Stomach (tissue), 9 donors: ENCODE results near the gene SENP1. TPM values are rescaled to one million over a fixed set of nuclear protein-coding genes. Genes with fewer than 3 reads are reported as not detected.

Experiments
- DNase-seq, 2 donors: peaks; one replicate each; pipeline versions ENCODE4 v3.0.0 to v3.0.0-alpha.2; 2013 to 2019
- H3K27ac ChIP-seq, 5 donors: fragments of 200-600 bp in 4 of 5; sonication (generic) in 4 of 5; one replicate each; pipeline ENCODE4 v1.5.1; 2013 to 2019; ENCODE audit warnings: mild to moderate bottlenecking in 1 of 5, moderate library complexity in 1 of 5
- H3K27me3 ChIP-seq, 3 donors: fragments of 200-600 bp; sonication (generic); one replicate each; pipeline ENCODE4 v1.5.1; 2017 to 2019; ENCODE audit warnings: mixed run types in 1 of 3
- H3K36me3 ChIP-seq, 4 donors: fragments of 200-600 bp; sonication (generic); 1 replicate in 3 of 4; 2 replicates in 1 of 4; pipeline ENCODE4 v1.5.1; 2016 to 2019
- H3K4me1 ChIP-seq, 4 donors: fragments of 200-600 bp; sonication (generic); one replicate each; pipeline ENCODE4 v1.5.1; 2016 to 2019
- H3K4me3 ChIP-seq, 4 donors: fragments of 200-600 bp; sonication (generic) in 3 of 4; one replicate each; pipeline ENCODE4 v1.5.1; 2016 to 2019; ENCODE audit warnings: mild to moderate bottlenecking in 1 of 4
- H3K9me3 ChIP-seq, 4 donors: fragments of 200-600 bp; sonication (generic); one replicate each; pipeline ENCODE4 v1.5.1; 2016 to 2019
- EP300 ChIP-seq: sonication (generic); formaldehyde crosslinking; IDR thresholded peaks from one replicate; pipeline ENCODE4 v1.6.1; 2017; ENCODE audit warnings: antibody characterized with exemption
- POLR2A ChIP-seq, 4 donors: fragments of 450-650 bp; IDR thresholded peaks; one replicate each; pipeline ENCODE4 v1.6.1; 2016; ENCODE audit warnings: antibody characterized with exemption in 4 of 4, control low read depth in 2 of 4, mild to moderate bottlenecking in 1 of 4, moderate library complexity in 1 of 4
- POLR2AphosphoS5 ChIP-seq, 3 donors: sonication (generic); formaldehyde crosslinking; IDR thresholded peaks; one replicate each; pipeline ENCODE4 v1.6.1; 2016; ENCODE audit warnings: antibody characterized with exemption in 3 of 3
- WGBS, 5 donors: extraction: QIAGEN DNeasy Blood & Tissue Kit in 3 of 5; methylation state at CpG; one replicate each; pipeline versions ENCODE4 v1.1.5 to v1.1.7; 2013 to 2018; 5-methylcytosine and 5-hydroxymethylcytosine counted together
- intact Hi-C: fragments of 100-400 bp; cut with DNase I; formaldehyde crosslinking; loops from one replicate; pipeline ENCODE4 v1.15.1; 2023; ENCODE audit warnings: low total_unique reads
- polyA plus RNA-seq, 3 donors: library from polyadenylated mRNA; stranded (reverse); fragments of 200-250 nt; gene quantifications; one replicate each; pipeline ENCODE4 v1.2.3, GENCODE V29; 2013
- total RNA-seq, 5 donors: library from RNA; depleted of rRNA; stranded (reverse); fragments of >200 nt; gene quantifications; one replicate each; pipeline versions ENCODE4 v1.1.0 to v1.2.3, GENCODE V29; 2014 to 2016
- TF ChIP-seq, protein P1 (sequence below), 7 experiments: fragments of 450-650 bp in 4 of 7; fragments of 200-600 bp in 3 of 7; sonication (generic) in 3 of 7; IDR thresholded peaks; one replicate each; pipeline ENCODE4 v1.5.1; 2016 to 2019; ENCODE audit warnings: antibody characterized with exemption in 7 of 7, control low read depth in 2 of 7, mild to moderate bottlenecking in 1 of 7
- donor health status: healthy with polysubstance abuse.
- donor health status: Bipolar disorder and iron deficiency.
- donor health status: healthy.

SENP1 gene
- total and polyA plus RNA-seq, 8 donors, result 2.9 to 27.5 (median 10.6) TPM

GRCh38 chr12:48105321-48105866 is 485 bp downstream of the SENP1 start:
- intact Hi-C loops, result loop anchor here (10.0 kb wide), 1 partner anchor 59 kb away; no protein-coding TSS in a partner anchor
- TF ChIP-seq POLR2AphosphoS5 (IDR thresholded peaks at IDR 0.05) (no peak), POLR2A (IDR thresholded peaks at IDR 0.05) (no peak)
- H3K36me3 ChIP-seq, result peaks cover 0 to 8% (median 1%) of the 10 kb centered on the region in 4 donors
- WGBS, 5 donors, result 0 to 1% (median 0%) methylated on average over 19 to 30 of the region's 30 CpGs
- no peaks in the 10 kb centered on the region for H3K27me3 ChIP-seq
- DNase-seq, result no peak
- H3K4me1 ChIP-seq, result peaks cover 17 to 41% (median 22%) of the 10 kb centered on the region in 4 donors
- H3K9me3 ChIP-seq, result no peaks in the 10 kb centered on the region
- peak overlapping the region; percentile 75 to 99 (median 91) for H3K4me3 ChIP-seq
- peak overlapping the region; percentile 81 to 93 (median 91) for H3K27ac ChIP-seq

GRCh38 chr12:48104531-48104930 is 1.3 kb downstream of the SENP1 start:
- H3K27me3 ChIP-seq, result no peaks in the 10 kb centered on the region
- no peak for TF ChIP-seq POLR2A (IDR thresholded peaks at IDR 0.05)
- TF ChIP-seq, protein P1, sequence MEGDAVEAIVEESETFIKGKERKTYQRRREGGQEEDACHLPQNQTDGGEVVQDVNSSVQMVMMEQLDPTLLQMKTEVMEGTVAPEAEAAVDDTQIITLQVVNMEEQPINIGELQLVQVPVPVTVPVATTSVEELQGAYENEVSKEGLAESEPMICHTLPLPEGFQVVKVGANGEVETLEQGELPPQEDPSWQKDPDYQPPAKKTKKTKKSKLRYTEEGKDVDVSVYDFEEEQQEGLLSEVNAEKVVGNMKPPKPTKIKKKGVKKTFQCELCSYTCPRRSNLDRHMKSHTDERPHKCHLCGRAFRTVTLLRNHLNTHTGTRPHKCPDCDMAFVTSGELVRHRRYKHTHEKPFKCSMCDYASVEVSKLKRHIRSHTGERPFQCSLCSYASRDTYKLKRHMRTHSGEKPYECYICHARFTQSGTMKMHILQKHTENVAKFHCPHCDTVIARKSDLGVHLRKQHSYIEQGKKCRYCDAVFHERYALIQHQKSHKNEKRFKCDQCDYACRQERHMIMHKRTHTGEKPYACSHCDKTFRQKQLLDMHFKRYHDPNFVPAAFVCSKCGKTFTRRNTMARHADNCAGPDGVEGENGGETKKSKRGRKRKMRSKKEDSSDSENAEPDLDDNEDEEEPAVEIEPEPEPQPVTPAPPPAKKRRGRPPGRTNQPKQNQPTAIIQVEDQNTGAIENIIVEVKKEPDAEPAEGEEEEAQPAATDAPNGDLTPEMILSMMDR (IDR thresholded peaks at IDR 0.05), result no peak
- no peak for TF ChIP-seq EP300
- TF ChIP-seq POLR2AphosphoS5 (IDR thresholded peaks at IDR 0.05), result no peak
- H3K4me3 ChIP-seq, result peak overlapping the region in 3 of 4 donors; percentile 75 to 97 (median 85)
- DNase-seq, result peak in 1 of 2 donors; percentile 12
- intact Hi-C loops, result loop anchor here (10.0 kb wide), 1 partner anchor 60 kb away; no protein-coding TSS in a partner anchor
- WGBS, 5 donors, result 45 to 69% (median 57%) methylated on average over 4 of the region's 4 CpGs
- peak overlapping the region in 1 of 5 donors; percentile 91 for H3K27ac ChIP-seq
- no peaks in the 10 kb centered on the region for H3K9me3 ChIP-seq
- peaks cover 17 to 41% (median 22%) of the 10 kb centered on the region in 4 donors for H3K4me1 ChIP-seq
- H3K36me3 ChIP-seq, result peaks cover 0 to 9% (median 7%) of the 10 kb centered on the region in 4 donors

DNA sequence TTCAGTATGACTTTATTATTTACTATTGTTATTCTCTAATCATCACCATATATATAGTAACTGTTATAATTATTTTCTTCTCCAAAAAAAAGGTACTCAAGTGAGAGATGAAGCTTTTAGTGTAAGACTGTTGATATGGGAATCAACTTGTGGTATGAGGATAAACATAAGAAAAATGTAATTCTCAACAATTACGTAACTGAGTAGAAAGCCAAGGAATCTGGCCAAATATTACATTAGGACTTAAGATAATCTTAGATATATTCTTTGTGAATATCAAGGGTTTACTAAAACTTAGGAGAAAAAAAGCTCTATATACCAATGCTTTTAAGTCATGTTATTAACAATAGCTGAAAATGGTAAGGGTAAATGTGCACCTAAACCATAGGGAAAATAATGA is 13.3 kb downstream of the SENP1 start:
- Histone ChIP-seq H3K9me3 (no peaks in the 10 kb centered on the region), H3K27ac (no peak overlapping the region), H3K4me3 (no peak overlapping the region), H3K4me1 (no peaks in the 10 kb centered on the region), H3K27me3 (no peaks in the 10 kb centered on the region), H3K36me3 (peaks cover 26 to 97% (median 92%) of the 10 kb centered on the region in 4 donors)
- intact Hi-C loops, result no loop called here
- peak in 1 of 2 donors; percentile 45 for DNase-seq
- 67 to 88% (median 79%) methylated on average over 1 of the region's 1 CpG for WGBS, 5 donors
- TF ChIP-seq, protein P1 (IDR thresholded peaks at IDR 0.05), result no peak
- TF ChIP-seq POLR2AphosphoS5 (IDR thresholded peaks at IDR 0.05) (no peak), EP300 (no peak), POLR2A (IDR thresholded peaks at IDR 0.05) (no peak)

- 74 to 92% (median 89%) methylated on average over 3 of the region's 3 CpGs for WGBS, 5 donors
- no peaks in the 10 kb centered on the region for H3K27me3 ChIP-seq
- DNase-seq, result no peak
- no peaks in the 10 kb centered on the region for H3K4me1 ChIP-seq
- intact Hi-C loops, result no loop called here
- TF ChIP-seq, protein P1 (IDR thresholded peaks at IDR 0.05), result no peak
- no peak for TF ChIP-seq POLR2A (IDR thresholded peaks at IDR 0.05)
- TF ChIP-seq POLR2AphosphoS5 (IDR thresholded peaks at IDR 0.05), result no peak
- TF ChIP-seq EP300, result no peak
- H3K9me3 ChIP-seq, result no peaks in the 10 kb centered on the region
- peaks cover 40 to 95% (median 86%) of the 10 kb centered on the region in 4 donors for H3K36me3 ChIP-seq
- H3K27ac ChIP-seq, result no peak overlapping the region
- H3K4me3 ChIP-seq, result no peak overlapping the region
Observed at GRCh38 chr12:48086327-48086726, 19.6 kb downstream of the SENP1 start.
